ENCODE data around the gene CDK14.

CDK14 gene

GRCh38 chr7:91047636-91048035, 451.5 kb downstream of the CDK14 start:
- no peak for DNase-seq (ENCODE audit: low read depth)

- DNase-seq (ENCODE audit: low read depth): no peak
Observed at GRCh38 chr7:91050677-91051076, 454.6 kb downstream of the CDK14 start.

GRCh38 chr7:91051966-91052365, 455.8 kb downstream of the CDK14 start:
- DNase-seq (ENCODE audit: low read depth): no peak

GRCh38 chr7:91054374-91054773, 458.3 kb downstream of the CDK14 start:
- DNase-seq (ENCODE audit: low read depth): no peak

- DNase-seq (ENCODE audit: low read depth): no peak
Observed at GRCh38 chr7:91055219-91055618, 459.1 kb downstream of the CDK14 start.

- DNase-seq (ENCODE audit: low read depth): no peak
Observed at GRCh38 chr7:91062713-91063112, 466.6 kb downstream of the CDK14 start.

- no peak for DNase-seq (ENCODE audit: low read depth)
Observed at GRCh38 chr7:91064052-91064451, 467.9 kb downstream of the CDK14 start.

GRCh38 chr7:91064938-91065337, 468.8 kb downstream of the CDK14 start:
- DNase-seq (ENCODE audit: low read depth): no peak

GRCh38 chr7:91066627-91067026, 470.5 kb downstream of the CDK14 start:
- no peak for DNase-seq (ENCODE audit: low read depth)

GRCh38 chr7:91067242-91067641, 471.1 kb downstream of the CDK14 start:
- no peak for DNase-seq (ENCODE audit: low read depth)

GRCh38 chr7:91068136-91068795, 472.1 kb downstream of the CDK14 start:
- no peak for DNase-seq (ENCODE audit: low read depth)

GRCh38 chr7:91069146-91069545, 473.0 kb downstream of the CDK14 start:
- no peak for DNase-seq (ENCODE audit: low read depth)

- no peak for DNase-seq (ENCODE audit: low read depth)
Observed at GRCh38 chr7:91079487-91079886, 483.4 kb downstream of the CDK14 start.

- no peak for DNase-seq (ENCODE audit: low read depth)
Observed at GRCh38 chr7:91080351-91080750, 484.2 kb downstream of the CDK14 start.

- DNase-seq (ENCODE audit: low read depth): peak; percentile 14
Observed at GRCh38 chr7:91082038-91082437, 485.9 kb downstream of the CDK14 start.

GRCh38 chr7:91082852-91083495, 486.9 kb downstream of the CDK14 start:
- DNase-seq (ENCODE audit: low read depth): peak; percentile 45

- no peak for DNase-seq (ENCODE audit: low read depth)
Observed at GRCh38 chr7:91083855-91084644, 487.9 kb downstream of the CDK14 start.

GRCh38 chr7:91085175-91085574, 489.1 kb downstream of the CDK14 start:
- DNase-seq (ENCODE audit: low read depth): no peak

- DNase-seq (ENCODE audit: low read depth): no peak
Observed at GRCh38 chr7:91086200-91086599, 490.1 kb downstream of the CDK14 start.

GRCh38 chr7:91088156-91088555, 492.0 kb downstream of the CDK14 start:
- no peak for DNase-seq (ENCODE audit: low read depth)

- DNase-seq (ENCODE audit: low read depth): no peak
Observed at GRCh38 chr7:91088691-91089090, 492.6 kb downstream of the CDK14 start.

- DNase-seq (ENCODE audit: low read depth): peak; percentile 37
Observed at GRCh38 chr7:91089382-91089963, 493.4 kb downstream of the CDK14 start.

- no peak for DNase-seq (ENCODE audit: low read depth)
Observed at GRCh38 chr7:91090684-91091083, 494.6 kb downstream of the CDK14 start.
